ENCODE data around the gene CEACAM21. TPM values are rescaled to one million over a fixed set of nuclear protein-coding genes. Genes with fewer than 3 reads are reported as not detected.

Gene CEACAM21
- total RNA-seq, 1 experiment from 2014 or later: not detected

DNA sequence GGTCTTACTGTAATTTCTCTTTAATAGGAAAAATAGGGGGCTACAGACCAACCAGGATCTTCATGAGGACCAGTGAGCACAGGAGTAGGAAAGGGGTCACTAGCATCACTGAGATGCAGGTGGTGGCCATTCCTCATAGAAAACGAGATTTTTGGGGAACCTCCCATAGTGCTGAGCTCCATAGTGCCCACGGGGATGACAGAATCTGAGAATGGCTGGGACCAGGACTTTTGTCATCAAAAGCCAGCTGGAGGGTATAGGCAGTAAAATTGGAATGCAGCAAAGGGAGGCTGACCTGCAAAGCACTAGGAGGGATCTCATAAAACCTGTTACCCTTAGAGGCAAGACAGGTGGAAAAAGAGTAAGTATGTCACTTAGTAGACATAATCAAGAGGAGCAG is 28.4 kb upstream of the CEACAM21 start:
- Histone ChIP-seq H3K18ac (ENCODE audit: insufficient read length, low read depth, low read length) (no peak overlapping the region), H3K4me2 (ENCODE audit: insufficient read depth, insufficient read length, low read length) (no peak overlapping the region), H2BK12ac (ENCODE audit: insufficient read length, low read depth, low read length) (no peak overlapping the region), H2AK5ac (ENCODE audit: insufficient read length, low read length) (no peak overlapping the region), H3K9me3 (ENCODE audit: control insufficient read depth, low read depth, low read length) (no peaks in the 10 kb centered on the region), H3K56ac (ENCODE audit: insufficient read length, low read depth, low read length) (no peak overlapping the region), H2BK120ac (ENCODE audit: low read depth, low read length, poor library complexity, severe bottlenecking) (no peak overlapping the region), H3K14ac (ENCODE audit: insufficient read depth, low read length) (no peak overlapping the region), H2BK20ac (ENCODE audit: low read depth, low read length, poor library complexity, severe bottlenecking) (no peak overlapping the region), H3K23me2 (ENCODE audit: insufficient read length, low read depth, low read length, poor library complexity, severe bottlenecking) (peaks cover 2% of the 10 kb centered on the region), H3K79me1 (ENCODE audit: insufficient read depth, low read depth, low read length, poor library complexity, severe bottlenecking) (no peaks in the 10 kb centered on the region), H2BK15ac (ENCODE audit: low read depth, low read length) (no peak overlapping the region), H2BK5ac (ENCODE audit: insufficient read length, low read length) (no peak overlapping the region), H4K91ac (ENCODE audit: insufficient read length, low read depth, low read length) (no peak overlapping the region), H2AFZ (ENCODE audit: low read length) (no peak overlapping the region), H3K27ac (ENCODE audit: insufficient read length, low read depth, low read length) (no peak overlapping the region), H3K4ac (ENCODE audit: low read depth, low read length) (no peak overlapping the region), H4K20me1 (ENCODE audit: control insufficient read depth, insufficient read depth, insufficient read length) (no peaks in the 10 kb centered on the region), H3K79me2 (ENCODE audit: insufficient read depth, low read length) (no peaks in the 10 kb centered on the region), H4K8ac (replicated peaks; ENCODE audit: insufficient read length, low read depth, low read length) (no peak overlapping the region), H3K4me1 (ENCODE audit: insufficient read depth, low read length) (no peaks in the 10 kb centered on the region), H3K9ac (ENCODE audit: extremely low read depth, insufficient read length, low read length) (no peak overlapping the region), H4K5ac (ENCODE audit: insufficient read length, low read depth, low read length) (no peak overlapping the region), H3T11ph (ENCODE audit: low read length) (no peak overlapping the region), H3K23ac (ENCODE audit: insufficient read length, low read depth, low read length) (no peak overlapping the region), H3K27me3 (ENCODE audit: insufficient read depth, low read length) (no peaks in the 10 kb centered on the region)
- Mint-ChIP-seq H3K4me1 (peaks cover 0 to 8% of the 10 kb centered on the region in 2 experiments; a peak in 2 of 4 replicates), H3K4me3 (no peak overlapping the region), H3K36me3 (ENCODE audit: insufficient read depth in 1 of 3, low read depth in 3 of 3) (peaks cover 0 to 13% (median 2%) of the 10 kb centered on the region in 3 experiments; a peak in 4 of 7 replicates), H3K9me3 (peaks cover 73 to 88% of the 10 kb centered on the region in 2 experiments), H3K27me3 (ENCODE audit: low read depth) (no peaks in the 10 kb centered on the region; the same call in none of the 2 replicates), H3K27ac (no peak overlapping the region)
- DNase-seq: no peak
- TF ChIP-seq, protein P1, sequence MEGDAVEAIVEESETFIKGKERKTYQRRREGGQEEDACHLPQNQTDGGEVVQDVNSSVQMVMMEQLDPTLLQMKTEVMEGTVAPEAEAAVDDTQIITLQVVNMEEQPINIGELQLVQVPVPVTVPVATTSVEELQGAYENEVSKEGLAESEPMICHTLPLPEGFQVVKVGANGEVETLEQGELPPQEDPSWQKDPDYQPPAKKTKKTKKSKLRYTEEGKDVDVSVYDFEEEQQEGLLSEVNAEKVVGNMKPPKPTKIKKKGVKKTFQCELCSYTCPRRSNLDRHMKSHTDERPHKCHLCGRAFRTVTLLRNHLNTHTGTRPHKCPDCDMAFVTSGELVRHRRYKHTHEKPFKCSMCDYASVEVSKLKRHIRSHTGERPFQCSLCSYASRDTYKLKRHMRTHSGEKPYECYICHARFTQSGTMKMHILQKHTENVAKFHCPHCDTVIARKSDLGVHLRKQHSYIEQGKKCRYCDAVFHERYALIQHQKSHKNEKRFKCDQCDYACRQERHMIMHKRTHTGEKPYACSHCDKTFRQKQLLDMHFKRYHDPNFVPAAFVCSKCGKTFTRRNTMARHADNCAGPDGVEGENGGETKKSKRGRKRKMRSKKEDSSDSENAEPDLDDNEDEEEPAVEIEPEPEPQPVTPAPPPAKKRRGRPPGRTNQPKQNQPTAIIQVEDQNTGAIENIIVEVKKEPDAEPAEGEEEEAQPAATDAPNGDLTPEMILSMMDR (conservative IDR thresholded peaks at IDR 0.05): no peak
- WGBS (ENCODE audit: extremely low coverage, insufficient read length, low lambda C conversion rate): no CpG with 5 or more reads among the region's 2 CpGs
